Measurements from ENCODE around the gene POLR2I. TPM values are rescaled to one million over a fixed set of nuclear protein-coding genes. Genes with fewer than 3 reads are reported as not detected.

The POLR2I gene
- polyA plus RNA-seq, 1 donor (not counting 4 experiments of a cell fraction or from before 2014, with no cell fraction given) = 34.3 TPM

DNA sequence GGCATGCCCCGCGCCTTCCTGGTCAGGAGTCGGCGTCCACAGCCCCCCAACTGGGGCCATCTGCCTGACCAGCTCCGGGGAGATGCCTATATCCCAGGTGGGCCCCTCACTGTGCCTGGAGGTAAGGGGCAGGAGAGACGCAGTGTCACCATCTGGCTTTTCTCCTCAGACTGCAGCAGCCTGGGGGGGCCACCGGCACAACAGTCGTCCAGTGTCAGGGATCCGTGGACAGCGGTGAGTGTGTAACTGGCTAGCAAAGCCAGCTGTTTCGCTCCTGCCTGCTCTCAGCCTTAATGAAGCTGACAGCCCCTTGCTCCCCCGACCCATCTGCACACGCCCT, 3.5 kb downstream of the POLR2I start:
- no peak for FAIRE-seq
- peaks cover 12% of the 10 kb centered on the region for H3K79me2 ChIP-seq (ENCODE audit: control insufficient read depth, insufficient read depth, low read length)
- dilution Hi-C loops (cut with MboI; ENCODE audit: extremely low pct_ligation_motif_present, low sequenced_read_pairs) = no loop called here

DNA sequence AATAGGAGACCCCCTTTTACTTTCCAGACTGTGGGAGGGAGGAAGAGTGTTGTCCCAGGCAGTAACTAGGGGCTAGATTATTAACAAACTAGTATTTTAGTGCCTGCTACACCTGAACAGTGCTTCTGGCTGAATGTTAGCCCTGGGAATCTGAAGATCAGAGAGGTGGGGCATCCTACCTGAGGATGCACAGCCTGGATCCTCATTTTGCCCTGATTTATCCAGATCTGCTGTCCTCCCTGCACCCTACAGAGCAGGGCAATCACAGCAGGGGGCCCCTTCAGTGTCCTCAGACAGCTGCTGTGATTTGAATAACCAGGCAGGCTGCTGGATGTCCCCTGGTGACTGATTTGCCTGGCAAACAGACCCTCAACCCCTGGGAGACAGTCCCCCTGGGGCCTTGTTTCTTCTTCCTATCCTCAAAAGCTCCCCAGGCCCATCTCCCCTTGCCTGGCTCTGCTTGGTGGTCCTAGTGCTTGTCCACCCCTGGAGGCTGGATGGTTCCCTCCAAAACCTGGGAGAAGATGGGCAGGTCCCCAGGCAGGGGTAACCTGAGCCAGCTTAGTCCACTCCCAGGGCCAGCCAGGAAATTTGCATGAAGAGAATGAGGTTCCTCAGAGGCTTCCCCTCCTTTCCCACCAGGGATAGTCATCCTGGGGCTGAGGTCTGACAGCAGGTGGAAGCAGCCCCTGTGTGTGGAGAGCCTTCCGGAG, 4.0 kb downstream of the POLR2I start, which contains the start of gene OVOL3:
OVOL3 (plus strand) TSS at position 657 of the 713 bp plus-strand sequence. CDS start 60 bp downstream, outside the sequence.
- peaks cover 3% of the 10 kb centered on the region for H4K20me1 ChIP-seq (ENCODE audit: control insufficient read depth, extremely low read depth, insufficient read depth, low read length)
- TF ChIP-seq, protein P1, sequence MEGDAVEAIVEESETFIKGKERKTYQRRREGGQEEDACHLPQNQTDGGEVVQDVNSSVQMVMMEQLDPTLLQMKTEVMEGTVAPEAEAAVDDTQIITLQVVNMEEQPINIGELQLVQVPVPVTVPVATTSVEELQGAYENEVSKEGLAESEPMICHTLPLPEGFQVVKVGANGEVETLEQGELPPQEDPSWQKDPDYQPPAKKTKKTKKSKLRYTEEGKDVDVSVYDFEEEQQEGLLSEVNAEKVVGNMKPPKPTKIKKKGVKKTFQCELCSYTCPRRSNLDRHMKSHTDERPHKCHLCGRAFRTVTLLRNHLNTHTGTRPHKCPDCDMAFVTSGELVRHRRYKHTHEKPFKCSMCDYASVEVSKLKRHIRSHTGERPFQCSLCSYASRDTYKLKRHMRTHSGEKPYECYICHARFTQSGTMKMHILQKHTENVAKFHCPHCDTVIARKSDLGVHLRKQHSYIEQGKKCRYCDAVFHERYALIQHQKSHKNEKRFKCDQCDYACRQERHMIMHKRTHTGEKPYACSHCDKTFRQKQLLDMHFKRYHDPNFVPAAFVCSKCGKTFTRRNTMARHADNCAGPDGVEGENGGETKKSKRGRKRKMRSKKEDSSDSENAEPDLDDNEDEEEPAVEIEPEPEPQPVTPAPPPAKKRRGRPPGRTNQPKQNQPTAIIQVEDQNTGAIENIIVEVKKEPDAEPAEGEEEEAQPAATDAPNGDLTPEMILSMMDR (optimal IDR thresholded peaks at IDR 0.05 in 1 of 3, IDR thresholded peaks at IDR 0.05 in 1 of 3, conservative IDR thresholded peaks at IDR 0.05 in 1 of 3; ENCODE audit: extremely low read depth in 1 of 3, insufficient read depth in 2 of 3, low read length in 3 of 3) = no peak
- no peak for TF ChIP-seq EZH2 (IDR thresholded peaks at IDR 0.05; ENCODE audit: low read length)
- dilution Hi-C loops (cut with MboI; ENCODE audit: extremely low pct_ligation_motif_present, low sequenced_read_pairs) = no loop called here

More for the DNA sequence above, 3.5 kb downstream of the POLR2I start:
- no peak for DNase-seq (ENCODE audit: low read depth, low spot score)
- no peak overlapping the region for H3K27ac ChIP-seq (ENCODE audit: control insufficient read depth, insufficient read depth, low read length)
- no peaks in the 10 kb centered on the region for H3K27me3 ChIP-seq (ENCODE audit: control insufficient read depth, extremely low read depth, insufficient read depth, low read length)
- peaks cover 7 to 9% of the 10 kb centered on the region in 2 experiments for H3K36me3 ChIP-seq (ENCODE audit: control insufficient read depth in 2 of 2, extremely low read depth in 1 of 2, insufficient read depth in 2 of 2, low read length in 2 of 2)
- TF ChIP-seq, protein P1 (optimal IDR thresholded peaks at IDR 0.05 in 1 of 3, IDR thresholded peaks at IDR 0.05 in 1 of 3, conservative IDR thresholded peaks at IDR 0.05 in 1 of 3; ENCODE audit: extremely low read depth in 1 of 3, insufficient read depth in 2 of 3, low read length in 3 of 3) = no peak
- TF ChIP-seq EZH2 (IDR thresholded peaks at IDR 0.05; ENCODE audit: low read length) = no peak
- no peak overlapping the region for H3K9ac ChIP-seq (ENCODE audit: control insufficient read depth, extremely low read depth, insufficient read depth, low read length)
- no peak overlapping the region for H2AFZ ChIP-seq (ENCODE audit: control insufficient read depth, low read length)
- no peaks in the 10 kb centered on the region for H3K9me3 ChIP-seq (ENCODE audit: control insufficient read depth, low read depth, low read length)
- H3K4me1 ChIP-seq (ENCODE audit: control insufficient read depth, extremely low read depth, insufficient read depth, low read length) = peaks cover 7% of the 10 kb centered on the region
- H3K4me2 ChIP-seq (ENCODE audit: control insufficient read depth, extremely low read depth, insufficient read depth, low read depth, low read length) = no peak overlapping the region
- no peaks in the 10 kb centered on the region for H3K9me1 ChIP-seq (ENCODE audit: control insufficient read depth, extremely low read depth, insufficient read depth, low read length)
- no peak overlapping the region for H3K4me3 ChIP-seq (ENCODE audit: control insufficient read depth in 2 of 3, extremely low read depth in 1 of 3, insufficient read depth in 2 of 3, low read depth in 1 of 3, low read length in 3 of 3)
- peaks cover 3% of the 10 kb centered on the region for H4K20me1 ChIP-seq (ENCODE audit: control insufficient read depth, extremely low read depth, insufficient read depth, low read length)

More for the DNA sequence above, 4.0 kb downstream of the POLR2I start, which contains the start of gene OVOL3:
- H3K27me3 ChIP-seq (ENCODE audit: control insufficient read depth, extremely low read depth, insufficient read depth, low read length) = no peaks in the 10 kb centered on the region
- H3K9me1 ChIP-seq (ENCODE audit: control insufficient read depth, extremely low read depth, insufficient read depth, low read length) = no peaks in the 10 kb centered on the region
- H2AFZ ChIP-seq (ENCODE audit: control insufficient read depth, low read length) = no peak within 1 kb of the TSS
- peaks cover 10% of the 10 kb centered on the region for H3K79me2 ChIP-seq (ENCODE audit: control insufficient read depth, insufficient read depth, low read length)
- H3K4me3 ChIP-seq (ENCODE audit: control insufficient read depth in 2 of 3, extremely low read depth in 1 of 3, insufficient read depth in 2 of 3, low read depth in 1 of 3, low read length in 3 of 3) = no peak within 1 kb of the TSS
- H3K4me1 ChIP-seq (ENCODE audit: control insufficient read depth, extremely low read depth, insufficient read depth, low read length) = peaks cover 3% of the 10 kb centered on the region
- no peak within 1 kb of the TSS for H3K4me2 ChIP-seq (ENCODE audit: control insufficient read depth, extremely low read depth, insufficient read depth, low read depth, low read length)
- peaks cover 7 to 9% of the 10 kb centered on the region in 2 experiments for H3K36me3 ChIP-seq (ENCODE audit: control insufficient read depth in 2 of 2, extremely low read depth in 1 of 2, insufficient read depth in 2 of 2, low read length in 2 of 2)
- H3K9ac ChIP-seq (ENCODE audit: control insufficient read depth, extremely low read depth, insufficient read depth, low read length) = no peak within 1 kb of the TSS
- FAIRE-seq (no peak), DNase-seq (ENCODE audit: low read depth, low spot score) (no peak)
- no peaks in the 10 kb centered on the region for H3K9me3 ChIP-seq (ENCODE audit: control insufficient read depth, low read depth, low read length)
- no peak within 1 kb of the TSS for H3K27ac ChIP-seq (ENCODE audit: control insufficient read depth, insufficient read depth, low read length)
